H7 (cell line): ENCODE results near the gene TSPAN9. TPM values are rescaled to one million over a fixed set of nuclear protein-coding genes. Genes with fewer than 3 reads are reported as not detected.

Experiments
- DNase-seq: peaks from one replicate; pipeline ENCODE4 v3.0.0; 2012
- H3K27me3 ChIP-seq: 2 replicates; pipeline ENCODE4 v1.6.0; 2011; ENCODE audit warnings: mild to moderate bottlenecking, low read length; ENCODE audit not compliant: control insufficient read depth, insufficient read depth
- H3K36me3 ChIP-seq: replicated peaks from 2 replicates; pipeline ENCODE4 v1.5.1; 2011; ENCODE audit warnings: low read length; ENCODE audit not compliant: control insufficient read depth, insufficient read depth
- H3K4me3 ChIP-seq: 2 replicates; pipeline ENCODE4 v1.5.1; 2011; ENCODE audit warnings: low read depth, mild to moderate bottlenecking, control low read depth, low read length, moderate library complexity; ENCODE audit not compliant: insufficient read depth
- total RNA-seq: library from RNA; depleted of rRNA; stranded (reverse); fragments of >200 nt; shearing (Covaris generic); gene quantifications from 2 replicates; pipeline ENCODE4 v1.2.3, GENCODE V29; 2014

The TSPAN9 gene
- total RNA-seq, 1 experiment from 2014 or later, result 22.4 TPM

DNA sequence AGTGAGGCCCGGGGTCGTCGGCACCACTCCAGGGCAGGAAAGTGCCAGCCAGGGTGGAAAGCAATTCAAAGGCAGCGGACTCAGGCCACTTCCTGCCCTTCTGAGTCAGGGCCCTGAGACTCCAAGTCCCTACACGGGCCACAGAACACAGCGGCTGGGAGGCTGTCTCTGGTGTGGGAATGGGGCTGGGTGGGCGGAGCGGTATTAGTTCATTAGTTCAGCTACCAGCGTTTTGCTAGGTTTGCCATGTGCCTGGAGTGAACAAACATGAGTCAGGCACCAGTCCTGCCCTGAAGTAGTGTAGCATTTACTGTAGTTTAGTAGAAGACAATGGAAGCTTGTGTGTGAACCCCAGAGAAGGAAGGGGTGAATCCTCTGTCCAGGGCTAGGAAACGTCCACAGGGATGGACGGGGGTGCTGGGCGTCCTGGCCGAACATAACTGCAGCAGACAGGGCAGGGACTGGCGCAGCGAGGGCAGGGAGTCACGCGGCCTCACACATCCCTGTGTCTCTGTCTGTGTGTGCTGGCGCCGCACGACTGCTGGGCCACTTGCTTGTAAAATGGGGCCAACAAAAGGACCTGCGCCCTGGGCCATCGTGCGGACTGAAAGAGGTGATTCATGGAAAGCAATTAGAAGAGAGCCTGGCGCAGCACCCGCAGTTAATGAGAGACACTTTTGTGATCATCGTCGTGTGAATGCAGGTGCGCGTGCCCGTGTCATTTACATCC is 227.4 kb downstream of the TSPAN9 start:
- H3K27me3 ChIP-seq, result no peaks in the 10 kb centered on the region
- no peak for DNase-seq
- no peak overlapping the region for H3K4me3 ChIP-seq
- H3K36me3 ChIP-seq, result no peaks in the 10 kb centered on the region

DNA sequence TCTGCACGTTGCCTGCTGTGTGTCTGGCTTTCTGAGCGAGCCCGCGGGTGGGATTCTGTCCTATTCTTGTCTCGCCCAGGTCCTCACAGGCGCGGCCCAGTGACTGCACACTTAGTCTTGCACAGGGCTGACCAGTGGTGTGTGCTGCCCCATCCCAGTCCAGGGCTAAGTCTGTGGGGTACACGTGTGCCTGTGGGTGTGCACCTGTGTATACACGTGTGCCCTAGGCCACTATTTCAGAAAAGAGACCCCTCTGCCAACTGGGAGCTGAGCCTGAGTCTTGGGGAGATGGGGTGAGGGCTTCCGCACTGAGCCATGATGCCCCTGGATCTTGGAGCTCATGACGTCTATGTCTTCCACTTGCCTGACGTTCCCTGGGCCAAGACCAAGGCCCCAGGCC is 228.3 kb downstream of the TSPAN9 start:
- DNase-seq, result no peak
- H3K36me3 ChIP-seq, result no peaks in the 10 kb centered on the region
- H3K27me3 ChIP-seq, result no peaks in the 10 kb centered on the region
- no peak overlapping the region for H3K4me3 ChIP-seq

DNA sequence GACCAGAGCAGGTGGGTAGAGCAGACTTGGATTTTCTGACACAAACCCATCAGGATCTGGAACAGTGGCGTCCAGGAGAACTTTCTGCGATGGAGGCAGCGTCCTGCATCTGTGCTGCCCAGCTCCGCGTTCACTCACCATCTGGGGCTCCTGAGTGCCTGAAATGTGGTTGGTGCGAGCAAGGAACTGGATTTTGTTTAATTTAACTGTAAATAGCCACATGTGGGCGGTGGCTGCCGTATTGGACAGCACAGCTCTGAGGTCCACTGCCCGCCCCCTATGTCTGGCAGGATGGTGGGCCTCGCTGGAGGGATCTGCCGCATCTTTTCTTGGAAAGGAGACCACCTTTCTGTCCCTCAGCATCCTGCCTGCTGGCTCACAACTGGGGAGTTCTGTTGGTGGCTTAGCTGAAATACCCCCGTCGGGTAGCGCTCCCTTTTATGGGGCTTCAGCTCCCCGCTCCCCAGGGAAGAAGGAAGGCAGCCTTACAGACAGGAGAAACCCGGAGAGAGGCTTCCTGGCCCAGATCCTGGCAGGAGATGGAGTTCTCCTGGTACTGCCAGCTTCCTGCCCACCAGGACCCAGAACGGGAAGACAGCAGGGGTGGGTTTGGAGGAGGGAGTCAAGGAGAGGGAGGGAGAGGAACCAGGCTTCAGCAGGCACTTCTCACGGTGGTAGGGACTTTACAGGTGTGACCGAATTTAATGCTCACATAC is 228.9 kb downstream of the TSPAN9 start:
- DNase-seq, result no peak
- no peaks in the 10 kb centered on the region for H3K27me3 ChIP-seq
- no peaks in the 10 kb centered on the region for H3K36me3 ChIP-seq
- no peak overlapping the region for H3K4me3 ChIP-seq

DNA sequence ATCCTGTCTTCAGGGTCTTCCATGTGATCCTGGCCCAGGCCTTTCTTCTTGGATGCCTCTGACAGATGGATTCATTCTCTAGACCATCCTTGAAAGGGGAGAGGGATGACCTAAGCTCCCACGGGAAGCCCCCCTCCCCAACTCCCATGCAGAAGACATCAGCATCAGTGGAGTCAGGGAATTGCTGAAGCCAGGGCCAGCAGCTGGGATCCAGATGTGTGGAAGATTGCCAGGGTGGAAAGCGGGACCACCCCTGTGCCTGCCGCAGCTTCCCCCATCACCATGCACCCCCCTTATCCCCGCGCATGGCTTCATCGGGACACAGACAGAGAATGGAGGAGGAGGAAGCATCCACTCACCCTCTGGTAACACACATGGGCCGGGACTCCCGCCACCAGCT is 230.2 kb downstream of the TSPAN9 start:
- Histone ChIP-seq H3K36me3 (no peaks in the 10 kb centered on the region), H3K4me3 (no peak overlapping the region), H3K27me3 (no peaks in the 10 kb centered on the region; the same call in 1 of the 2 replicates)
- no peak for DNase-seq

DNA sequence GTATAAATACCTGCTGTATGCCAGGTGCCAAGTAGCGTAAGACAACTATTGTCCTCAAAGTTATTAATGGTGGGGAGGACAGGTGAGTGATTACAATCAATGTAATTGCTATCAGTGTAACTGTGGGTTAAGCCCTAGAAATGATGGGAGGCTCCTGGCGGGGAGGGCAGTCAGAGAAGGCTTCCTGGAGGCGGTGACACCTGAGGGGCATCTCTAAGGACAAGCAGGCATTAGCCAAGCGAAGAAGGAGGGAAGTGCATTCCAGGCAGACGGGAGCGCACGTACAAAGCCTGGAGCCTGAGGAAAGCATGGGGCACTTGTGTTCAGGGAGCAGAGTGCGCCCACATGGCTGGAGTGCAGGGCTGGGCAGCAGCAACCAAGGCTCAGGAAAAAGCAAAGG is 230.9 kb downstream of the TSPAN9 start:
- H3K27me3 ChIP-seq, result no peaks in the 10 kb centered on the region; the same call in 1 of the 2 replicates
- no peak overlapping the region for H3K4me3 ChIP-seq
- no peak for DNase-seq
- H3K36me3 ChIP-seq, result no peaks in the 10 kb centered on the region

GRCh38 chr12:3308609-3309008 is 231.4 kb downstream of the TSPAN9 start:
- no peak for DNase-seq
- Histone ChIP-seq H3K27me3 (no peaks in the 10 kb centered on the region; the same call in 1 of the 2 replicates), H3K4me3 (no peak overlapping the region), H3K36me3 (no peaks in the 10 kb centered on the region)

DNA sequence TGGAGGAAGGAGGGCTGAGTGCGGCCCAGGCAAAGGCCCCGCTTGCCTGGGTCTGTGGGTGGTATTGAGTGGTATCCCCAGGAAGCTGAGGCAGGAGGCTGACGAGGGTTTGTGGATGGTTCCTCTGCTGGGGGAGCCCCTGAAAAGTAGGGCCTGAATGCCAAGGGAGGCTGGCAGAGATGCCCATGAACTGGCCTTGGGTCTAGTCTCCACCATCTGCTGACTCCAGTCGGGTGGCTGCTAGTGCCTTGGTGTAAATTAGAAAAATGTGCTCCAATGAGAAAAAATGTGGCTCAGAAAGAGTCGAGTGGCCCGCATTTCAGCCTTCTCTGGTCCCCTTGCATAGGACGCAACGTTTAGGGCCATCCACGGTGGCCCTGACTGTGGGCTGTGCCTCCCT is 232.6 kb downstream of the TSPAN9 start:
- no peaks in the 10 kb centered on the region; the same call in 1 of the 2 replicates for H3K27me3 ChIP-seq
- no peaks in the 10 kb centered on the region for H3K36me3 ChIP-seq
- no peak for DNase-seq
- H3K4me3 ChIP-seq, result no peak overlapping the region

DNA sequence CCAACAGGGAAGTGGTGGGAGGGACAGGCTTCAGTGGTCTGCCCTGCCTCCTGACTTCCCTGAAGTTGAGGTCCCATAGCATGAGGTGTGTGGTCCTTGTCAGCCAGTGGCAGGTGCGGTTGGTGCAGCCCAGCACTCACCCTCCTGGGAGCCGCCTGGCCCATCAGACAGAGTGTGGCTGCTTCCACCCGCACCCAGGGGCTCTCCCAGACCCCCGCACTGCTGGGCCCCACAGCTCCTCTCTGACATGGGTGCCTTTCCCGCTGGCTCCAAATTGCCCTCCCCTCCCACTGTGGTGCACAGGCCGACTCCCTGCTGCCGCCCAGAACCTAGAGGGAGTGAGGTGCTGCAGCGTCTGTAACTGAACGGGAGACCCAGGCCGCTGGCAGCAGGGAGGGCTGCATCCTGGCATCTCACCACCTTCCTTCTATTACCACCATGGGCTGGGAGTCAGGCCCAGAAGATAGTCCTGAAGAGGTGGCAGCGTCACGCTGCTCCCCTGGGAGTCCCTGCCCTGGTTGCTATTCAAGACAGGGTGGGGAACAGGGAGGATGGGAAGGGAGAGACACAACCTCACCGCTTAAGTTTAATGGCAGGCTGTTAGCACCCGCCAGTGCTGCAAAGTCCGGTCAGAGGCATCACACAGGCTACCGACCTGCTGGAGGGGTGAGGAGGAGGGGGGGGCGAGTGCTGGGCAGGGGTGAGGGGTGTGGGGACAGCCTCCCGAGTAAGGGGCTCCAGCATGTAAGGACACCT is 233.3 kb downstream of the TSPAN9 start:
- H3K4me3 ChIP-seq, result no peak overlapping the region
- no peaks in the 10 kb centered on the region for H3K36me3 ChIP-seq
- DNase-seq, result peak; percentile 39
- no peaks in the 10 kb centered on the region; the same call in 1 of the 2 replicates for H3K27me3 ChIP-seq

- H3K36me3 ChIP-seq, result no peaks in the 10 kb centered on the region
- no peak overlapping the region for H3K4me3 ChIP-seq
- DNase-seq, result peak; percentile 62
- H3K27me3 ChIP-seq, result no peaks in the 10 kb centered on the region; the same call in 1 of the 2 replicates
Observed at GRCh38 chr12:3311027-3311402, 233.8 kb downstream of the TSPAN9 start.

- no peak overlapping the region for H3K4me3 ChIP-seq
- no peaks in the 10 kb centered on the region for H3K36me3 ChIP-seq
- no peak for DNase-seq
- H3K27me3 ChIP-seq, result no peaks in the 10 kb centered on the region; the same call in 1 of the 2 replicates
Observed at GRCh38 chr12:3311491-3312103, 234.4 kb downstream of the TSPAN9 start.

DNA sequence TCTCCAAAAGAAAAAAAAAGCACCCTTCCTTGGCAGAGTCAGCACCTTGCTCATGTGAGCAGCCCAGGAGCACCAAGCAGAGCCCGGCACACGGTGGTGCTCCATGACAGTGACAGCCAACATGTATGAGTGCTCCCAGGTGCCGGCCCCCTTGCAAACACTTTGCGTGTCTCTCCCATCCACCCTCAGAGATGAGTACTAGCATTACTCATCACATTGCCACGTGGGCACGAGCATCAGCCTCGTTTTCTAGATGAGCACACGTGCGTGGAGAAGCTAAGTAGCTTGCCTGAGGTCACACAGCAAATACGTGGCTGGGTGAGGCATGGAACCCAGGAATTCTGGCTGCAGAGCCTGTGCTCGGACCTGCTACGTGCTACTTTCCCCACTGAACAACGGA is 235.9 kb downstream of the TSPAN9 start:
- no peaks in the 10 kb centered on the region; the same call in 1 of the 2 replicates for H3K27me3 ChIP-seq
- no peaks in the 10 kb centered on the region for H3K36me3 ChIP-seq
- no peak for DNase-seq
- H3K4me3 ChIP-seq, result no peak overlapping the region

DNA sequence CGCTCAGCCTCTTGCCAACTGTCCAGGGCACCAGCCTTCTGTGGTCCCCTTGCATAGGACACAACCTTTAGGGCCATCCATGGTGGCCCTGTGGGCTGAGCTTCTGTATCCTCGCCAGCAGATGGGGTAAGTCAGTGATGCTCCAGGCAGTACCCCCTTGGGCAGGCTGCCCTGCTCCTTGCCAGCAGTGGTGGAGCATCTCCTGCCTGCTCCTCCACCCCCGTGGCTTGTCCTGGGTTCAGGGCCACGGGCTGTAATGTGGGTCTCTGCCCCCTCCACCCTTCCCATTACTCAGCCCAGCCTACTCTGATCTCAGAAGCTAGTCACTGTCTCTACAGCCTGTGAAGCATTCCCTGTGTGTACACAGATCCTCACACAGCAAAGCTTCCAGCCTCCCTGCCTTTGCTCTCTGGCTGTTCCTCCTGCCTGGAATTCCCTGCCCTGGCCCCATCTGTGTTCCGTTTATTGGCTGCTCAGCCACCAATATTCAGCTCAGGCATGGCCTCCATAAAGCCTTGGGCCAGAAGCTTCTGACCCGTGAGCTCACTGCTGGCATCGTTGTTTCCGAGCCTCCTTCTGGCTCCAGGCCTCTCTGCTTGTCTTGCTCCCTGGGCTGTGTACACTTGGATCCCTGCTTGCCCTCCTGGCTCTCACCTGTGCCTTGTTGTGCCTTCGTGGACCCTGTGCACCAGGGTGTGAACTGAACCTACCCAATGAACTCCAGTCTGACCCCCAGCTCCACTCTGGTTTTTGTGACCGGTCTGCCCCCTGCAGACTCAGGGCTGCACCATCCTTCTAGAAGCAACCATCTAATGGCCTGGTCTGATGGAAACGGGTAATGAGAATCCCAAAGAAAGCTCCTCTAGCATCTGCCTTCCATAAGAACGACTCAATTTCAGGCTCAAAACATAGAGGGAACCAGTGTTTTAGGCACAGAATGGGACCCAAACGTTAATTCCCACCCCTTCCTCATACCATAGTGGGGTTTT is 236.8 kb downstream of the TSPAN9 start:
- Histone ChIP-seq H3K4me3 (no peak overlapping the region), H3K27me3 (no peaks in the 10 kb centered on the region; the same call in 1 of the 2 replicates), H3K36me3 (no peaks in the 10 kb centered on the region)
- peak; percentile 87 for DNase-seq

DNA sequence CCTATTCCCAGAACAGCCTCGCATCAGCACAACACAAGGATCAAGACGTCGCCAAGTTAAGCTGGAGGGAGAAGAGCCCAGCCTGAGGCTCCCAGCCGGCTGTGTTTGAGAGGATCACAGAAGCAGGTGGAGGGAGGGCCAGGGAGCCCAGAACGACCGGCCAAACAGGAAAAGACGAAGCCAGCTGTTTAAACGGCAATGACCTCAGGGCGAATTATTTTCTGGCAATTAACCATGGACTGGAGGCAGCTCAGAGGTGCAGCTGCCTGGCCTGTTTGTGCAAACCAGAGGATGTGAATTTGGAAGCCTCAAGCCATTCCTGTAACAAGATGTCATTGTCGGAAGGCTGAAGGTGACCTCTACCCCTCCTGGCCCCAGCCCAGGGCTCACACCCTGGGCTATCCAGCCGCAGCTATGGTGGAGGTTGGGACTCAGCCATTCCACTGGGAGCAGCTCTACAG is 238.1 kb downstream of the TSPAN9 start:
- Histone ChIP-seq H3K4me3 (no peak overlapping the region), H3K36me3 (no peaks in the 10 kb centered on the region), H3K27me3 (no peaks in the 10 kb centered on the region; the same call in 1 of the 2 replicates)
- DNase-seq, result peak; percentile 47
